Mononuclear cell (primary cell): Measurements from ENCODE around the gene POLD4. TPM values are rescaled to one million over a fixed set of nuclear protein-coding genes. Genes with fewer than 3 reads are reported as not detected.
A peak's percentile ranks its signal among the peaks of the same experiment; 100 is the strongest.
"Not testable (repeated sequence)": the region's sequence is repeated elsewhere in the genome, so short reads cannot be mapped to it uniquely, and the experiment has no call there.

ENCODE experiments used
- H3K27me3 ChIP-seq: 2 replicates; pipeline ENCODE4 v1.6.0; 2011; ENCODE audit warnings: low read length, control low read depth; ENCODE audit not compliant: insufficient read depth
- H3K4me1 ChIP-seq: 2 replicates; pipeline ENCODE4 v1.5.1; 2011; ENCODE audit warnings: mild to moderate bottlenecking, low read length, control low read depth; ENCODE audit not compliant: insufficient read depth
- H3K4me3 ChIP-seq: 2 replicates; pipeline ENCODE4 v1.5.1; 2011; ENCODE audit warnings: mild to moderate bottlenecking, low read length, moderate library complexity
- H3K9me3 ChIP-seq: 2 replicates; pipeline ENCODE4 v1.5.1; 2011; ENCODE audit warnings: low read depth, mild to moderate bottlenecking, control low read depth, low read length
- total RNA-seq: library from RNA; depleted of rRNA; stranded (reverse); fragments of >200 nt; gene quantifications from one replicate; pipeline ENCODE4 v1.2.3, GENCODE V29; 2012

POLD4 gene
- 33.9 TPM for total RNA-seq

DNA sequence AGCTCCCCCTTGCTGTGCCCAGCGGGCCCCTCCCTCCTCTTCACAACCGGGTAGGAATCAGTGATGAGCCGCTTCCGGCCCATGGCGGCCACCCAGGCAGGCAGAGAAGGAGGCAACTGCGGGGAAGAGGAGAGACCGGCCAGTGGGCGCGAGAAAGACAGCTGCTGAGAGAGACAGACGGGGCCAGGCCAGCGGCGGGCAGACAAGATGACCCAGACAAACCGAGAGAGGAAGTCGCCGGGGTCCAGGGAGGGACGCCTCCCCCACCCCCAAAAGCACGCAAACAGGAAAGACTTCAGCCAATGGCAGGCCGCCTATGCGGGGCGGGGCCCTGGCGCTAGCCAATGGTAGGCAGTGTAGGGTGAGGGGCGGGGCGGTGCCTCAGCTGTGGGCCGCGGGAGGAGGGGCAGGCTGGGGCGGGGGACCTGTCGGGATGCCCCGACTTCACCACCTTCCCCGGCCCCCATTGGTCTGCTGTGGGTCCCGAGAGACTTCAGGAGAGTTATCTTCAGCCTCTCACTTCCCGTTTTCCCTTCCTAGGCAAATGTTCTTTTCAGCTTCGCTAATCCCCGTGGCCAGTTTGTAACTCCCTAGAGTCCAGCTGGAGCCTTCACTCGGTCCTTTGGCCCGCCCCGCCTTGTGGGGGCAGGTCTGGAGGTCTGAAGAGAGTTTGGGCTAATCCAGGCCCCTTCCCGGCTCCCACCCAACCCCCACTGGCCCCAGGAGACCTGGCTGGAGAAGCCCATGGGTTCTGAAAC, at the start of gene POLD4:
TSS of gene POLD4 (minus strand) at position 230 of the 758 bp plus-strand sequence. CDS start at position 83, 147 bp downstream.
- Histone ChIP-seq H3K4me3 (peak within 1 kb of the TSS; percentile 71), H3K4me1 (peaks cover 82% of the 10 kb centered on the region), H3K27me3 (no peaks in the 10 kb centered on the region)

DNA sequence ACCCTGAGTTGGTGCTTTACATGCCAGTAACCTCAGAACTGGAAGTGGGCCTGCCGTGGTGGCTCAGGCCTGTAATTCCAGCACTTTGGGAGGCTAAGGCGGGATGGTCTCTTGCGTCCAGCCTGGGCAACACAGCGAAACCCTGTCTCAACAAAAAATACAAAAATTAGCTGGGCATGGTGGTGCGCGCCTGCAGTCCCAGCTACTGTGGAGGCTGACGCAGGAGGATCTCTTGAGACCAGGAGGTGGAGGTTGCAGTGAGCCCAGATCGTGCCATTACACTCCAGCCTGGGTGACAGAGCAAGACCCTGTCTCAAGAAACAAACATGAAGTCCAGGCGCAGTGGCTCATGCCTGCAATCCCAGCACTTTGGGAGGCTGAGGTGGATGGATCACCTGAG, 49.7 kb upstream of the POLD4 start:
- not testable (repeated sequence) for H3K9me3 ChIP-seq, H3K27me3 ChIP-seq, H3K4me3 ChIP-seq
- H3K4me1 ChIP-seq, result peaks cover 92% of the 10 kb centered on the region

More for the DNA sequence above, at the start of gene POLD4:
- no peaks in the 10 kb centered on the region for H3K9me3 ChIP-seq

DNA sequence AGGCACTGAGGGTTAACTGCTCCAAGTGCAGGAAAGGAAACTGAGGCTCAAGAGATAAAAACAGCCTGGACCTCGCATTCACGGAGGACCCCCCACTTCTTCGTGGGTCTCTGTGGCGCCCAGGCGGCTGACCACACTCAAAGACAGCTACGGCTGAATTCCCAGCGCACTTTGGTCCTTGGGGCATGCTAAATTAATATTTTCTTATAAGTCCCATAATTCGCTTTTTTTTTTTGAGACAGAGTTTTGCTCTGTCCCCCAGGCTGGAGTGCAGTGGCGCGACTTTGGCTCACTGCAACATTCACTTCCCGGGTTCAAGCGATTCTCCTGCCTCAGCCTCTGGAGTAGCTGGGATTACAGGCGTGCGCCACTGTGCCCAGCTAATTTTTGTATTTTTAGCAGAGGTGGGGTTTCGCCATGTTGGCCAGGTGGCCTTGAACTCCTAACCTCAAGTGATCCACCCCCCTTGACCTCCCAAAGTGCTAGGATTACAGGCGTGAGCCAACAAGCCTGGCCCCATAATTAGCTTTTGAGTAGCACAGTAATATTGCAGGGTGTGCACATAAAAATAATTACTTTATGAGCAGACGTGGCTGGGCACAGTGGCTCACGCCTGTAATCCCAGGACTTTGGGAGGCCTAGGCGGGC, 49.0 kb upstream of the POLD4 start:
- Histone ChIP-seq H3K4me1 (peaks cover 92% of the 10 kb centered on the region), H3K4me3 (peak overlapping the region; percentile 41)
- not testable (repeated sequence) for H3K9me3 ChIP-seq, H3K27me3 ChIP-seq

DNA sequence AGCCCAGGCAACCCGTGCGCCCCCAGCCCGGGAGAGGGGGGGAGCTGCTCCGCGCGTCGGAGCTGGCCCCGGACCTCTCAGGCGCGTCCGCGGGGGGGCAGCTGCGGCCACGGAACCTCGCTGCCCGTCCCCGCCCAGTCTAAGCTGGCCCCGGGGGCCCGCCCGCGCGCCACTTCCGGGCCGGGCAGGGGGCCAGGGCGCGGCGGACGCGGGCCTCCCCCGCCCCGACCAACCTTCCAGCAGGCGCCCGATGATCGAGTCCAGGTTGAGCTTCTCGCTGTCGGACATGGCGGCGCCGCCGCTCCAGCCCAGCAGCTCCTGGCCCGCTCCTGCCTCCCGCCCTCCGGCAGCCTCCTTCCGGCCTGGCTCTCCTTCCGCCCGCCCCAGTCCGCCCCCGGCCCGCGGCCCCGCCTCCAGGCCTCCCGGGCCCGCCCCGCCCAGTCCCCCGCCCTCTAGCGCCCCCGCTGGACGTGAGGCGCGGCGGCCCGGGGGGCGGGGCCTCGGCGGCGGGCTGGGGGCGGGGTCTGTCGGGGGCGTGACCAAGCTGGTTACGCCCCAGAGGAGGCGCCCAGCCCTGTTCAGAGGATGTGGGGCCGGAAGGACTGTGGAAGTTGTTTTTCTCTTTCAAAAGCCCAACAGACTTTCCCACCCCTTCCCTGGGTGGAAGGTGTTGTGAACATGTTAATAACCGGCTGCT, 48.3 kb upstream of the POLD4 start, which contains the start of gene PPP1CA:
TSS of gene PPP1CA (minus strand) at position 364 of the 697 bp plus-strand sequence. CDS start at position 288, 76 bp downstream.
- H3K27me3 ChIP-seq, result no peaks in the 10 kb centered on the region
- no peaks in the 10 kb centered on the region for H3K9me3 ChIP-seq
- H3K4me1 ChIP-seq, result peaks cover 92% of the 10 kb centered on the region
- H3K4me3 ChIP-seq, result peak within 1 kb of the TSS; percentile 86

DNA sequence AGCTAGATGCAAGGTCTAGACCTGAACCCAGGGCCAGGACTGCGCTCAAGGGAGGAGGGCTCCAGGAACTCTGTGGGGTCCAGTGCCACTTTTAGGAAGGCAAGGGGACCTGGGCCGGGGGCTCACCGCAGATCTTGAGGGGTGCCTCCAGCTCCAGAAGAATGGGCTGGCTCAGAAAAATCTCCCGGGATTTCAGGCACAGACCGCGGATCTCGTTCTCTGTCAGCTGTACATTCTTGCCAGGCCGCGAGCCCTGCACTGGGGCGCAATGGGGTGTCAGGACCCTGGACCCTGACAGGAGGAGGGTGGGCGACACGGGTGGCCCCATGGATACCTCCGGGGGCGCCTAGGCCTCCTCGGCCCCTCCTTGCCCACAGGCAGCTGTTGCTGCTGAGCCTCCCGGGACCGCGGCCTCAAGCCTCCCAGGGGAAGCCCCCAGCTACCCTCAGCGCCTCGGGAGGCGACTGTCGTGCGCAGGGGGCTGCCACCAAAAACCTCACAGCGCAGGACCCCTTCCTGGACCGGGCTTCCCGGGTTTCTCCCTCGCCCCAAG, 47.7 kb upstream of the POLD4 start:
- Histone ChIP-seq H3K4me1 (peaks cover 89% of the 10 kb centered on the region), H3K4me3 (peak overlapping the region; percentile 86), H3K9me3 (no peaks in the 10 kb centered on the region), H3K27me3 (no peaks in the 10 kb centered on the region)

DNA sequence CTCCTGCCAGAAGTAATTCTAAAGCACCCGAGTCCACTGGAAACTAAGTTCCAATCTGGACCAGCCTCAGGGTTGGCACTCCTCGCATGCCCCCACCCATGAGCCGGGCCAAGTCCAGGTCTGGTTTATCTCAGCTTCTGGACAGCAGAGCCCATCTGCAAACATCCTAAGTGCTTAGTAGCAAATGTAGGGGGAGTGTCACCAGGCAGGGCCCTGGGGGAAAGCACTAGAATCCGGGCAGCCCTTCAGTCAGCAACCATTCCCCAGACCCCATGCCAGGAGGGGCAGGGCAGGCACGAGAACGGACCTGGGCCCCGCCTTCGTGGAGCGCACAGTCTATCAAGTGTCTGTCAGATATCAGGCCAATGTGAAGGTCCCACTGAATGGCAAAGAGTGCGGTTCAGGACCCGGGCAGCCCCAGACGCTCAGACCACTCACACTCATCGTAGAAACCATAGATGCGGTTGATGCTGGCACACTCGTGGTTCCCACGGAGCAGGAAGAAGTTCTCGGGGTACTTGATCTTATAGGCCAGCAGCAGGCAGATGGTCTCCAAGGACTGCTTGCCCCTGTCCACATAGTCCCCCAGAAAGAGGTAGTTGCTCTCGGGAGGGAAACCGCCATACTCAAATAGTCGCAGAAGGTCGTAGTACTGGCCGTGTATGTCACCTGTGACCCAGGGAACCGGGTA, 47.0 kb upstream of the POLD4 start:
- H3K4me3 ChIP-seq, result peak overlapping the region; percentile 86
- no peaks in the 10 kb centered on the region for H3K9me3 ChIP-seq
- H3K4me1 ChIP-seq, result peaks cover 83% of the 10 kb centered on the region
- no peaks in the 10 kb centered on the region for H3K27me3 ChIP-seq

DNA sequence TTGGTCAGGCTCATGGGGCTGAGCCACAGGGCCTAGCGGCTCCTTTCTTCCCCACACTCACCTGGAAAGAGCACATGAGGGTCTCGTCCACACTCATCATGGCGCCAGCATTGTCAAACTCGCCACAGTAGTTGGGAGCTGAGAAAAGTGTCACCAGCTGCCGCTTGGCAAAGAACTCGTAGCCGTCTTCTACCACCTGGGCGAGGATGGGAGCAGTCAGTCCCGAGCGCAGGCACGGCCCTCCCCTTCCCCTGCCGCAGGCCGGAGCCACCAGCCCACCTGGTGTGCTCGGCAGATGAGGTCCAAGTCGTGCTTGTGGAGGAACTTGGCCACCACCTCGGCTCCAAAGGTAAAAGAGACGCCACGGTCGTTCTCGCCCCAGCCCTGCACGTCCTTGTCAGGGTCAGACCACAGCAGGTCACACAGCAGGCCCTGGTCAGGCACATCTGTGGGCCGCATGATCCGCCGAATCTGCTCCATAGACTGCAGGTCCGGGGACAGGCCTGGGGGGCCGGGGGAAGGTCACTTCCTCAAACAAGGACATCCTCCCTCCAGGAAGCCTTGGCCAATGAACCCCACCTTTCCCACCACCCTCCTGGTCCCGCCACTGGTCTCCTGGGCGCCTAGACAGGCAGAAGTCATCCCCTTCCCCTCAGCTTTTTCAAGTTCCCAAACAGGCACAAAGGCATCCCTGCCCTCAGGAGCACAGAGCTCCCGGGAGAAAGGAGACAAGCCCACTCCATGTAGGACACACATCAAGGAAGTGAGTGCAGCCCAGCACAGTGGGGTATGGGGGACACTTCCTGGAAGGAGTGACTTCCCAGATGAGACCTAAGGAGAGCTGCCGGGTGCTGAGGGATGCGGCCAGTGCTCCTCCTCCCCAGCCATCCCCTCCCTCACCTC, 45.6 kb upstream of the POLD4 start:
- Histone ChIP-seq H3K4me3 (no peak overlapping the region), H3K27me3 (no peaks in the 10 kb centered on the region), H3K4me1 (peaks cover 68% of the 10 kb centered on the region), H3K9me3 (no peaks in the 10 kb centered on the region)

DNA sequence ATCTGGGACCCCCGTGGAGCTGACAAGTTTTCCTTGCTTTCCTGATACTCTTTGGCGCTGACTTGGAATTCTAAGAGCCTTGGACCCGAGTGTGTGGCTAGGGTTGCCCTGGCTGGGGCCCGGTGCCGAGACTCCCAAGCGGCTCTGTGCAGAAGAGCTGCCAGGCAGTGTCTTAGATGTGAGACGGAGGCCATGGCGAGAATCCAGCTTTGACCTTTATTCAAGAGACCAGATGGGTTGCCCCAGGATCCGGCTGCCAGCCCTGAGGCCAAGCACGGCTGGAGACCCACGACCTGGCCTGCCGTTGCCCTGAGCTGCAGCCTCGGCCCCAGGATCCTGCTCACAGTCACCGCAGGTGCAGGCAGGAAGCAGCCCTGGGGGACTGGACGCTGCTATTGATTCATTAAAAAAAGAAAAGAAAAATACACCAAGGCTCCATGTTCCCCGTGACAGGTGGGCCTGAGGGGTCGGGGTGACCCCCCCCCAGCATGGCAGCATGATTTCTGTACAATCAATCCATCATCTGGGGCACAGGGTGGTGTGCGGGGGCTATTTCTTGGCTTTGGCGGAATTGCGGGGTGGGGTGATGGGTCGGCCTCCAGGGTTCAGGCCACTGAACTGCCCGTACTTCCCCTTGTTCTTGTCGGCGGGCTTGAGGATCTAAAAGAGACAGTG, 44.8 kb upstream of the POLD4 start:
- H3K4me3 ChIP-seq, result no peak overlapping the region
- no peaks in the 10 kb centered on the region for H3K27me3 ChIP-seq
- peaks cover 60% of the 10 kb centered on the region for H3K4me1 ChIP-seq
- H3K9me3 ChIP-seq, result no peaks in the 10 kb centered on the region

DNA sequence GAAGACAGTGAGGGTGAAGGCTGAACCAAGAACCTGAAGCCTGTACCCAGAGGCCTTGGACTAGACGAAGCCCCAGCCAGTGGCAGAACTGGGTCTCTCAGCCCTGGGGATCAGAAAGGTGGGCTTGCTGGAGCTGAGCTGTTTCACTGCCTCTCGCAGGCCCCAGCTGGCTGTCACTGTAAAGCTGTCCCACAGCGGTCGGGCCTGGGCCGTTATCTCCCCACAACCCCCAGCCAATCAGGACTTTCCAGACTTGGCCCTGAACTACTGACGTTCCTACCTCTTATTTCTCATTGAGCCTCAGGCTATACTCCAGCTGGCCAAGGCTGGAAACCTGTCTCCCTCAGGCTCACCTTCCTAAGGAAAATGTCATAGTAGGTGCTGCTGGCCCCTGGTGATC, 44.2 kb upstream of the POLD4 start:
- no peak overlapping the region for H3K4me3 ChIP-seq
- peaks cover 58% of the 10 kb centered on the region for H3K4me1 ChIP-seq
- H3K27me3 ChIP-seq, result no peaks in the 10 kb centered on the region
- no peaks in the 10 kb centered on the region for H3K9me3 ChIP-seq

DNA sequence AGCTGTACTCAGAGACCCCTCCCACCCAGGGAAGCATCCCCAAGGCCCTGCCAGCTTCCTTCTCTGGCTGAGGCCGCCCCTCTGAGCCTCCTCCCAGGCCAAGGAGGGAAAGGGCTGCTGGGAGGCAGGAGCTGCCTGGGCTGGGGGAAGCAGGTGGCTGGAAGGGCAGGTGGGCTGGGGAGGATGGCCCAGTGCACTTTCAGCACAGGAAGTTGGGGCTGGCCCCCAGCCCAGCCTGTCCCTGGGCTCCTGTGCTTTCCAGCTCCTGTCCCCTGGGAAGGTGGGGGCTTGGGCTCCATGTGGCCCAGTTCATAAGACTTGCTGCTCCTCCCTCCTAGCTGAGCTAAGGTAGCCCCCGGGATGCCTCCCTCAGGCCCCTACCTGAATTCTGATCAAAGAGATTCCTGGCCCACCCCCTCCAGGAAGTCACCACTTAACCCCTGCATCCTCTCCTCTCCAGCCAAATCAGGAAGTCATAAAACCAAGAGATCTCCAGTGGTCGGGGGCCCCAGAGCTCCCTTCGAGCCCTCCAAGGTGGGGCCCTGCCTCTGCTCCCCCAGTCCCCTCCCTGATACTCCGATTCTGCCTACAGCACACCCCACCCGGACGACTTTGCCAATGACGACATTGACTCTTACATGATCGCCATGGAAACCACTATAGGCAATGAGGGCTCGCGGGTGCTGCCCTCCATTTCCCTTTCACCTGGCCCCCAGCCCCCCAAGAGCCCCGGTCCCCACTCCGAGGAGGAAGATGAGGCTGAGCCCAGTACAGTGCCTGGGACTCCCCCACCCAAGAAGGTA, 43.4 kb upstream of the POLD4 start:
- no peaks in the 10 kb centered on the region for H3K9me3 ChIP-seq
- peaks cover 56% of the 10 kb centered on the region for H3K4me1 ChIP-seq
- H3K4me3 ChIP-seq, result no peak overlapping the region
- H3K27me3 ChIP-seq, result no peaks in the 10 kb centered on the region

DNA sequence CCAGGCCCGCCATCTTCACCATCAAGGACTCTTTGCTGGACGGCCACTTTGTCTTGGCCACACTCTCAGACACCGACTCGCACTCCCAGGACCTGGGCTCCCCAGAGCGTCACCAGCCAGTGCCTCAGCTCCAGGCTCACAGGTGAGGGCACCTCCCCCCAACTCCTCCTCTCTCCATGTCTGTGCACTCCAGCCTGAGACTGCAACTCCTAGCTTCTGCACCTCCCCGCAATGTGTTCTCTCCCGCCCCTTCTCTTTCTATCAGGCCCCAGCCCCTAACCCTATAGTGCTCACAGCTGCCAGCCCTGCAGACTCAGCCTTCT, 42.9 kb upstream of the POLD4 start:
- H3K4me3 ChIP-seq, result no peak overlapping the region
- peaks cover 59% of the 10 kb centered on the region for H3K4me1 ChIP-seq
- no peaks in the 10 kb centered on the region for H3K9me3 ChIP-seq
- H3K27me3 ChIP-seq, result no peaks in the 10 kb centered on the region

DNA sequence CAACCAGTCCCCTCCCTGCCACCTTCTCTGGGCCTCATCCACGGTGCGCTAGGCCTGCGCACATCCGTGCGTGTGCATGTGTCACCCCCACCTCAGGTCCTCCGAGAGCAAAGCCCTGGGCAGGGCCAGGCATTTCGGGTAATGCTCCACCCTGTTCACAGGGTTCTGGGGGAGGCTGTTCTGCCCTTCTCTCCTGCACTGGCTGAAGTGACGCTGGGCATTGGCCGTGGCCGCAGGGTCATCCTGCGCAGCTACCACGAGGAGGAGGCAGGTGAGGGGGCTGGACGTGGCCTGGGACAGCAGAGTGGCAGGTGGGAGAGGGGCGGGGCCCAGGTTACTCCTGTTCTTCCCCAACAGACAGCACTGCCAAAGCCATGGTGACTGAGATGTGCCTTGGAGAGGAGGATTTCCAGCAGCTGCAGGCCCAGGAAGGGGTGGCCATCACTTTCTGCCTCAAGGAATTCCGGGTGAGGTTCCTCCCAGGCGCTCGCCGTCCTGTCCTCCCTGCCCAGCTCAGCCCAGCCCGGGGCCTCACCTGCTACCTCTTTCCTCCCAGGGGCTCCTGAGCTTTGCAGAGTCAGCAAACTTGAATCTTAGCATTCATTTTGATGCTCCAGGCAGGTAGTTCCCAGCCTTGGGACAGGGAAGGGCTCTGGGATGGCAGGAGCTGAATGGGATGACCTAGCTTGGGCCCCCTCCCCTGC, 42.4 kb upstream of the POLD4 start:
- H3K9me3 ChIP-seq, result no peaks in the 10 kb centered on the region
- H3K4me1 ChIP-seq, result peaks cover 60% of the 10 kb centered on the region
- H3K27me3 ChIP-seq, result no peaks in the 10 kb centered on the region
- H3K4me3 ChIP-seq, result no peak overlapping the region
